NCI-H2227 treated with DMSO at 0.1 percent for 48 hours (cell line): ENCODE results near the gene ZC3H4.
A peak's percentile ranks its signal among the peaks of the same experiment; 100 is the strongest.

Source experiments
- DNase-seq: peaks from one replicate; lab custom pipeline; 2025; lab: John Stamatoyannopoulos, UW

ZC3H4 gene

DNA sequence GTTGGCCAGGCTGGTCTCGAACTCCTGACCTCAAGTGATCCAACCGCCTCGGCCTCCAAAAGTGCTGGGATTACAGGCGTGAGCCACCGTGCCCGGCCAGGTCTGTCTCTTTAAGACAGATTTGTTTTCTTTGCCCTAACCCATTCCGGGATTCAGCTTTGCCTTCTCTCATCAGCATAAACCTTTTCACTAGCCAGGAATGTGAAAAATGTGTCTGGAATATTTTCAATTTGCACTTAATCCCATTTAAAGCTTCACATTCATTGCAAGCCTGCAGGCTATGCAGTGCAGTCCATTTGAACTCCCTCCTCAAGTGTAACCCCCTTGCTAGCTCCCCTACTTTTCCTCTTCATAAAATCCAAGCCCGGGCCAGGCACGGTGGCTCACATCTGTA, 64.3 kb downstream of the ZC3H4 start:
- no peak for DNase-seq

DNA sequence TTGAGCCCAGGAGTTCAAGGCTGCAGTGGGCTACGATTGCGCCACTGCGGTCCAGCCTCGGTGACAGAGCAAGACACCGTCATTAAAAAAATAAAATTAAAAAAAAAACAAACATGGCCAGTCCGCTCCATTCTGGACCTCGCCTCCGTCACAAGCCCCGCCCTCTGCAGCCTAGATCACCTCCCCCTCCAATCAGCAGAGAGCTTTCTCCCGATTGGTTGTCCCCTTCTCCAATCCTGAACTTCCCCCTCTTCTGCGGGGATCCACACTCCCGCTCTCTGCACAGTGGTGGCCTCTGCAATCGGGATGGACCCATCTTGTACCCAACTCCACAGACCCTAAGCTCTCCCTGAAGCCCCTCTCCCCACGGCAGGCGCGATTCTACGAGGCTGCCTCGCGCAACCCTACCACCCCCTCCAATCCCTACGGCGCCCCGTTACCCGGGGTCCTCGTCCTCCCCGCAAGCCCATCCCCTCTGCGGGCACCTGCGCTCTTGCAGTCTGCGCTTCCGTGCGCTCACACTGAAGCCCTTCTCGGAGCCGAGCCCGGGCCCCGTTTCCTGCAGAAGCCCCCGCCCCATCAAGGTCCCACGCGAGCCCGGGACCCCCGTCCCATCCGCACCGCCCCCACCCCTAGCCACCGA, 65.7 kb downstream of the ZC3H4 start:
- DNase-seq: peak; percentile 91

DNA sequence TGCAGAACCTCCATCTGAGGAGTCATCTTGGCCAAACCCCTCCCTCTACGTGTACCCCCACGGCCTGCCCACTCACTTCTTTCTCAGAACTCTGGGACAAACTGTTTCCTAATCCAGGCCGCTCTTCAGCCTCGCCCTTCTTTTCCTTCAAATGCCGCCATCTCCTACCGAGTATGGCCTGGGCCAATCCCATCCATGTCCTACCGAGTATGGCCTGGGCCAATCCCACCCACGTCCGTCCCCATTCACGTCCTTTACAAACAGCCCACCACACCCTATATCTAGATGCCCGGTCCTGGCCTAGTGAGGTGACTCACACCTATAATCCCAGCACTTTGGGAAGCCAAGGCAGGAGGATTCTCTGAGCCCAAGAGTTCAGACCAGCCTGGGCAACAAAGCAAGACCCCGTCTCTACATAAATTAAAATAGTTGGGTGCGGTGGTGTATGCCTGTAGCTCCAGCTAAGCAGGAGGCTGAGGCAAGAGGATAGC, 66.3 kb downstream of the ZC3H4 start:
- DNase-seq: no peak

DNA sequence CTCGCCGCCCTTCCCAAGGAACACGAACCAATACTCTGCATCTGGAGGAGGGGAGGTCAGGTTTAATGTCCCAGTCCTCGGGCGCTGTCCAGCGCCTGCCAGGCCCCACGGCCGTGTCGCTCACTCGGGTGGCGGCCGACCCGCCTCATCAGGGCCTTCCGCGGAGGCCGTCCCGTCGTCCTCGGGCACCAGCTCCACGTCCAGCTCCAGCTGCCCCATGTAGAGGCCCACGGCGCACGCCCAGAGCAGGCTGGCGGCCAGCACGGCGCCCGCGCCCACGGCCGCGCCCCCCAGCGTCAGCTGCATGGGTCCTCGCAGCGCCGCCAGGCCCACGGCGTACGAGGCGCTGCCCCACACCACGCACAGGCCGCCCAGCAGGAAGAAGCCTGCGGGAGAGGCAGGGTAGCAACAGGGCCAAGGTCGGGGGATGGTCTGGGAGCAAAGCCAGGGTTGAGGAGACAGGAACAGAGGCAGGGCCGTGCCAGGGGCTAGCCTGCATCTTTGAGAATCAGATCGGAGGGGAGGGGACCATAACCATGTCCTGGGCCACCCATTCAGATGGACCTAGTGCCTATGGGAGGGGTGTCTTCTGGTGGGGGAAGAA, 67.6 kb downstream of the ZC3H4 start:
- no peak for DNase-seq

DNA sequence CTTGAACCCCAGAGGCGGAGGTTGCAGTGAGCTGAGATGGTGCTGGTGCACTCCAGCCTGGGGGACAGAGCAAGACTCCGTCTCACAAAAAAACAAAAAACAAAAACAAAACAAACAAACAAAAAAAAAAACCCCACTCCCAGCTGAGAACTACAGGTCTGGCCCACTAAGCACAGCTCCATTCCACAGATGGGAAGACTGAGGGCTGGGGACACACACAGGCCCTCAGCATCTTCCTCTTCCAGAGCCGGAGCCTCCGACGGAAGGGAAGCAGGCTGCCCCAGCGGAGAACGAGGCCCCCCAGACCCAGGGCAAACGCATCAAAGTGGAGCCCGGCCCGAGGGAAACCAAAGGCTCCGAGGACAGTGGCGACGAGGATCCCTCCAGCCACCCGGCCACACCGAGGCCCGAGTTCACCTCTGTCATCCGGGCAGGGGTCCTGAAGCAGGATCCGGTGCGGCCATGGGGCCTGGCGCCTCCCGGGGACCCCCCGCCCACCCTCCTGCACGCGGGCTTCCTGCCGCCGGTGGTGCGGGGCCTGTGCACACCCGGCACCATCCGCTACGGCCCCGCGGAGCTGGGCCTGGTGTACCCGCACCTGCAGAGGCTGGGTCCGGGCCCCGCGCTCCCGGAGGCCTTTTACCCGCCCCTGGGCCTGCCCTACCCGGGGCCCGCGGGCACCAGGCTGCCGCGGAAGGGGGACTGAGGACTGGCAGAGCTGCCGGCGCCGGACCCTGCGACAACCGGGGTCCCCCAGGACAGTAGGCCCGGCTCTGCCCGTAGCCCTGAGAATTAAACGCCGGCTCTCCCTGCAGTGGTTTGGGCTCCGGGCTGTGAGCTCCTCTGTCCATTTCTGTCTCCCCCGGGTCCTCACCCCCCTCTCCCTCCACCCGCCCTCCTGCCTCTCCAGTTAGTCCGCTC, 68.4 kb downstream of the ZC3H4 start:
- no peak for DNase-seq

DNA sequence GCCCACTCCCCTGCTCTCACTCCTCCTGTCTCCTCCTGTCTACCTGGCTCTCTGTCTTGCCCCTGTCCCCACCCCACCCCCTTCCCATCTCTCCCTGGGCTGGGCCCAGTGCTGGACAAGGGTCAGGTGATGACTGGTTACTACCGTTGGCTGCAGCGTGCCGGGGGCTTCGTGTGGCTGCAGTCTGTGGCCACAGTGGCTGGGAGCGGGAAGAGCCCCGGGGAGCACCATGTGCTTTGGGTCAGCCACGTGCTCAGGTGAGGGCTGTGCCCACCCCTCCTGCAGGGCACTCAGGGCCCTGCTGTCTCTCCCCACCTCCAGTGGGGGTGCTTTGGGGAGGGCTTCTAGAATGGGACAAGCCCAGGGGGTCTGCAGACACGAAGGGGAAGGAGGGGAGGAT, 72.7 kb downstream of the ZC3H4 start:
- no peak for DNase-seq

DNA sequence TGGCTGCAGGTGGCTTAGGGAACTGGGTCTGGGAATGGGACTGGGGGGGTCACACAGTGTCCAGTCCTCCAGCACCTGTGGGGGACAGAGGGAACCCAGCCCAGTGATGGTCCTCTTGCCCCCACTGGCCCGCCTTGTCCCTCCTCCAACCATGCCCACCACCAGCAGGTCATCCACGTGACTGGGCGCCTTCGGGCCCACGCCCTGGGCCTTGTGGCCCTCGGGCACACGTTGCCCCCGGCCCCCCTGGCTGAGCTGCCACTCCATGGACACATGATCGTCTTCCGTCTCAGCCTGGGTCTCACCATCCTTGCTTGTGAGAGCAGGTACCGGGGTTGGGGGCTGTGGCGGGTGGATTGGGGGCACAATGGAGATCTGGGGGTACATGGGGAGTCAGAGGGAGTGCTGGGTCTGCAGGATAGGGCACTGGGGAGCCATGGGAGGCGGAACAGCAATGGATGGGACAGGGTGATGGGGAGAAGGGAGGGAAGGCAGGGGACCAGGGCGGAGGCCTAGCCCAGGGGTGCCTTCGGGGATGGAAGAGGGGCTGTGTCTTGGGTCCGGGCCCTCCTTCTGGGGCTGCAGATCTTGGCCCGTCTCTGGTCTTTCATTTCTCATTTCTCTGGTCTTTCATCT, 74.2 kb downstream of the ZC3H4 start:
- no peak for DNase-seq

DNA sequence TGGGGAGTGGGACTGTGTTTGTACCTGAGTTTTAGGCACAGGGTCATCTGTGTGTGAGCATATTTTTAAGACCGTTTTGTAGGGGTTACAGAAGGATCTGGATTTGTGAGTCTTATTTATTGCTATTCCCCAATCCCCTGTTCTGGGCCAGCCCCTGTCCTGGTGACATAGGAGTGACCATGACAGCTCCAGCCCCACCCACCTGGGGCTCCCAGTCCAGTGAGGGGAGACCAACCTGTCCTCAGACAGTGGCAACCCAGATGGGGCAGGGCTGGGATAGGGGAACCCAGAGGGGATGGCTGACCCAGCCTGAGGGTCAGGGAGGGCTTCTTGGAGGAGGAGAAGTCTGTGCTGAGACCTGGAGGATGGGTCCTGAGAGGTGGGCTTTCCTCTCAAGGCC, 75.8 kb downstream of the ZC3H4 start:
- no peak for DNase-seq

DNA sequence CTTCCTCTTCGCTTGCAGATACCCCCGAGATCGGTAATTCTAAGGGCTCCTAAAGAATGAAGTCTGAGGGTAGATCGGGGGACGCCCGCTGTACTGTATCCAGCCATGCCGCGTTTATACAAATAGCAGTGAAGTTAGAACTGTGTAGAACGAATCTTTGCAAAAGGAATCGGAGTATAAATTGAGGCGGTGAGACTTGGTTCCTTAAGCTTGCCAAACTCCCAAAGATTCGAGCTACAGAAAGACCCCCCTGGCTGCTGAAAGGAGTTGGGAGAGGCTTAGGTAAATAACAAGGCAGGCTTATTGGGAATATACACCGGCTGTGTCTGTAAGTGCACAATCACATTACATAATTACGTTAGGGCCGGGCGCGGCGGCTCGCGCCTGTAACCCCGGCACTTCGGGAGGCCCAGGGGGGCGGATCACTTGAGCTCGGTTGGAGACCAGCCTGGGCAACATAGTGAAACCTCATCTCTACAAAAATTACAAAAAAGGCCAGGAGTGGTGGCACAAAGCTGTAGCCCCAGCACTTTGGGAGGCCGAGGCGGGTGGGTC, 77.4 kb downstream of the ZC3H4 start:
- DNase-seq: peak; percentile 67

DNA sequence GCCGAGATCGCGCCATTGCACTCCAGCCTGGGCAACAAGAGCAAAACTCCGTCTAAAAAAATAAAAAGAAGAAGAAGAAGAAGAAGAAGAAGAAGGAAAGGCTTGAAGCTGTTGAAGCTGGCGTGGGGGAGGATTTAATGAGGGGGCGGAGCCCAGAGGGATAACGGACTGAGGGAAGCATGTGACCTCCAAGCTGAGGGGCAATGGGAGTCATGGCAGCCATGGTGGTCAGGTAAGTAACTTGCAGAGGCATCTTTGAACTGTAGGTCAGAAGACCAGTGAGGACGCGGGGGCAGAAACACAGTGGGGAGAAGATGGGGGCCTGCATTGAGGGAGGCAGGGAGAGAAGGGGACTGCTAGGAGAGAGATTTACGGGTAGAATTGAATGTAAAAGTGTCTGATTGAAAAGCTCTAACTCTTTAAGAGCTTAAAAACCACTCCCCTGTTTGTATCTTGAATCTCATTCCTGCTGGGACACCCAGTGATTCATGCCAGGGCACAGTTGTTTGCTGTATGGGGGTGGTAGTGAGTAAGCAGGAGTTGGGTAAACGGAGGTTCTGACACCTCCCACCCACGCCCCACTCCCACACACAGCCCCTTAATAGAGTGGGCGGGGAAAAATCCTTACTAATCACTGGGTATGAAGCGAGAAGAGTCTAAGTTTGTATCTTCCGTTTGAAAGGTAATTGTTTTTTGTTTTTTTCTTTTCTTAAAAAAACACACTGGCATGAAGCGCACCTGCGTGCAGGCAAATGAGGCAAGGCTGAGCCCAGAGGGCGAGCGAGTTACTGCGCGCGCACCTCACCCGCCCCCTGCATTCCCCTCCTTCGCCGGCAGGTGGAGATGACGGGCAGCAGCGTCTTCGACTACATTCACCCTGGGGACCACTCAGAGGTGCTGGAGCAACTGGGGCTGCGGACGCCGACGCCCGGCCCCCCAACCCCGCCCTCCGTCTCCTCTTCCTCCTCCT, 78.2 kb downstream of the ZC3H4 start:
- peak; percentile 86 for DNase-seq

DNA sequence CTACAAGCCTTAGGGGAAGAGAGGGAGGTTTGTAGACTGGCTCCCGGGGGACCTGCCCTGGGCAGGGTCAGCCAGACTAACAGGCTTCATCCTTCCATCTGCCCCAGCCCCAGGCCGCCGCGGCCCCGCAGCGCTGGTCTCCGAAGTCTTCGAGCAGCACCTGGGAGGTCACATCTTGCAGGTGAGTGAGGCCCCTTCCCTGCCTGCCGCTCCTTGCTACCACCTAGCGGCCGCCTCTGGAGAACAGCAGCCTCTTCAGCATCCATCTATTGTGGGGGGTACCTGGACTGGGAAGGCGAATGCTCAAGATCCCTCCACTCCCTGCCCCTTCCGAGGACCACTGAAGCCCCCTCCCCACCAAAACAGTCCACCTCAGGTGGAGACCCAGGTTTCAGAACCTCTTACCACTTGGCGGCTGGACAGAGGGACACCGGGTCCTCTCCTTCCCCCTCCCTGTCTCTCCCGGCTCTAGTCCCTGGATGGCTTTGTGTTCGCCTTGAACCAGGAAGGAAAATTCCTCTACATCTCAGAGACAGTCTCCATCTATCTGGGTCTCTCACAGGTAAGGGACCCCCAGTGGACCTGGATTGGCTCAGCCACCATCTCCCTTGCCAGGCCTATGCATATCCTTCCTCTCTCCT, 81.3 kb downstream of the ZC3H4 start:
- DNase-seq: peak; percentile 5

DNA sequence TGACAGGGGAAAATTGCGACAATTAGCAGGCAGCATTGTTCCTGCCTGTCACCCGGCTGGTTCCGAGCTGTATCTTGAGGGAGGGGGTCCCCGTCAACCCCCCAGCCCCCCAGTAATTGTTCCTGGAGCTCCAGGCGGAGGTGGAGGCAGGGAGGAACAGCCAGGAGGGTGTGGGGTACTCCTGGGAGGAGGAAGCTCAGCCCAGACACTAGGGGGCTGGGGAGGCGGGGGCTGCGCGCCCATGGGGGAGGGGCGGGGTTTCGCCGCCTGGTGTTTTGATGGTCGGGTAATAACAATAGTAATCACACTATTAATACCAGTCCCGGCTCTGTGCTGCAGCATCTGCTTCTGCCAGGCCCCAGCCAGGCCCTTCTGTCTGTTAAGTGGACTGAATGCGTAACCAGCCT, 85.4 kb downstream of the ZC3H4 start:
- peak; percentile 37 for DNase-seq

DNA sequence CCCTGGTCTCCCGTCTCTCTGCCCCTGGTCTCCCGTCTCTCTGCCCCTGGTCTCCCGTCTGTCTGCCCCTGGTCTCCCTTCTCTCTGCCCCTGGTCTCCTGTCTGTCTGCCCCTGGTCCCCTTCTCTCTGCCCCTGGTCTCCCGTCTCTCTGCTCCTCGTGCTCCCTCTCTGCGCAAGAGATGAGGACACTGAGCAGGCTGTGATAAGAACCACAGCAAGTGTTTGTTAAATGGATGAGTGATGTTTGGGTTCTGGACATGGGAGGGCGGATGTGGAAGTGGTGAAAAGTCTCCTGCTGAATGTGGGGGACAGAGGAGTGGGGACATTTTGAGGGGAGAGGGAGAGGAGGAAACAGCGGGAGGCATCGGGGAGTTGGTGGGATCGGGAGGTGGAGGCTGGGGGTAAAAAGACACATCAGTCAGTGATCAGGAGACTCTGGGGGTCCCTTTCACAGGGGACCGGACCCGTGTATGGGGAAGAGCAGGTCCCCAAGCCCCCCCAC, 85.9 kb downstream of the ZC3H4 start:
- no peak for DNase-seq

DNA sequence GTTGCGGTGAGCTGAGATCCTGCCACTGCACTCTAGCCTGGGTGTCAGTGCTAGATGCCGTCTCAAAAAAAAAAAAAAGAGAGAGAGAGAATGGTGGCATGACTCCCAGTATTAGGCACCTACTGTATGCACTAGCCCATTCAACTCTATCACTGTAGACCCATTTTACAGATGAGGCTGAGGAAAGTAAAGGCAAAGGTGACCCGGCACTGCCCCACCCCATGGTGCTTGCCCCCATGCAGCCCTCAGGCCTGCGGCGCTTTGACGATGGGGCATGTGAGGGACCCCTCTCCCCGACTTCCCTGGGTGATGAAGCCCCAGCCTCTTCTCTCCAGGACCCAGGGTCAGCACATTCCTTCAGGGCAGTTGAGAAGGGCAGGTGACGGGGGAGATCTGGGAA, 86.7 kb downstream of the ZC3H4 start:
- DNase-seq: no peak

DNA sequence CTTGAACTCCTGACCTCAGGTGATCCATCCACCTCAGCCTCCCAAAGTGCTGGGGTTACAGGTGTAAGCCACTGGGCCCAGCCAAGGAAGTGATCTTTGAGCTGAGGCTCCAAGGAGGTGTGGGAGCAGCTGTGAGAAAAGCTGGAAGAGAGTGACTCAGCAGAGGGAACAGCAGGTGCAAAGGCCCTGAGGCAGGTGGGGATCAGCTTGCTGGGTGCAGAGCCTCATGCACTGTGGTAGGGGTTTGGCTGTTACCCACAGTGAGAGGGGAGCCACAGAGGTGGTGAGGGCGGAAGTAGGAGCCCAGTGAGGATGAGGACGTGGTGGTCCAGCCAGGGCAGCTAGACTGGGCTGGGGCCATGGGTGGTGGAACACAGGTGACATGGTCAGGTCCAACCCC, 87.4 kb downstream of the ZC3H4 start:
- no peak for DNase-seq

DNA sequence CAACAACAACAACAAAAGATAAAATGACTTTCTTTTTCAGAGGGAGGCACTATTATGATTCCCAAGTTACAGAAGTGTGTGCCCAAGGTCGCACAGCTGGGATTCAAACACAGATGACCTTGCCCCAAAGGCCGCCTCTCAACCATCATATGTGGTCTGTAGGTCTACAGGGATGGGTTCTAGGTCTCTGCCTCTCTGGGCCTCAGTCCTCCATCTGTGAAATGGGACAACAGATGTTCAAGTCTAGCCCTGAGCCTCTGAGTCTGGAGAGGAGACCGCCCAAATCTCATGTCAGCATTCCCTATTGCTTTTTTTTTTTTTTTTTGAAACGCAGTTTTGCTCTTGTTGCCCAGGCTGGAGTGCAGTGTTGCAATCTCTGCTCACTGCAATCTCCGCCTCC, 89.1 kb downstream of the ZC3H4 start:
- no peak for DNase-seq

DNA sequence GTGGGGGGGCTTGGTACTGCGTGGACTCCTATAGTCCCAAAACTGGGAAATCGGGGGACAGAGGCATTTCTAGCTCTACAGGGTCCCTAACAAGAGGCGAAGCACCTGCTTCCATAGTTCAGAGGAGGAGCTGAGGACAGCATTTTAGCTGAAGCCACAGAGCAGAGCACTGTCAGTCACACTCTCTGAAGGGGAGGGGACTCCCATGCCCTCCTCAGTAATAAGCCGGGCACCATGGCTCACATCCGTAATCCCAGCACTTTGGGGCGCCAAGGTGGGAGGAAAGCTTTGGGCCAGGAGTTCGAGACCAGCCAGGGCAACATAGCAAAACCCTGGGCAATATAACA, 90.2 kb downstream of the ZC3H4 start:
- DNase-seq: peak; percentile 18

DNA sequence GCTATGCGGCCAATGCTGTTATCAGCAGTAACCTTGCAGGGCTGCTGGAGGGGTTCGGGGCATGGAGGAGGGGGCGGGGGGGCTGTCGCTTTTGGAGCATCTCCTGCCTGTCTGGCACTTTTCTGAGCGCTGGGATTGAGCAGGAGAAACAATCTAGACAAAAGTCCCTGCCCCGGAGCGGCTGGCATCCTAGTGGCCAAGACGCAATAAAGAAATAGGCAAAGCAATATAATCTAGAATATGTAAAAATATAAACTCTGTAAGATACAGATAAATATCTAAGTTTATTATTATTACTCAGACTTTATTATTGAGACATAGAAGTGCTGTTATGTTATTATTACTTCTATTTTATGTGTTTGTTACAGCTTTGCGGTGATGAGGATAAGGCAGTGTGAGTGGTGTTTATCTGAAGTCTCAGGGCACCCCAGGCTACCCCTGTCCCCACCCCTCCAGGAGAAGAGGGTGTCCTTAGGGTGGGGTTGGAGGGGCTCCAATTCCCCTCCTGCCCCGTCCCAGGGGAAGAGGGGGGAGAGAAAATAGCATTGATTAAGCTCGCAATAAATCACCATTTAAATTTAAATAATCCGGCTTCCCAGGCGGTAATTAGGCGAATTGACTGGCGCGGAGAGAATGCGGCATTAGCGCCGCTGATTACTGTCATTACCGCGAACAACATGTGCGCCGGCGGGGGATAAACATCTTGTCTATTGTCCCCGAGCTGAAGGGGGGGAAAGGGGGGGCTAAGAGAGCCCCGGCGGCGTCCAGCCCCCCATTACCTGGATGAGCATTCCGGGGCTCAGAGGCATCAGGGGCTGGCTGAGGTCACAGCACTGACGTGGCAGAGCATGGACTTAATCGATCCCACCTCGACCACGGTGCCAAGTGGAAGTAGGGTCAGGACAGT, 90.8 kb downstream of the ZC3H4 start:
- DNase-seq: peak; percentile 7

DNA sequence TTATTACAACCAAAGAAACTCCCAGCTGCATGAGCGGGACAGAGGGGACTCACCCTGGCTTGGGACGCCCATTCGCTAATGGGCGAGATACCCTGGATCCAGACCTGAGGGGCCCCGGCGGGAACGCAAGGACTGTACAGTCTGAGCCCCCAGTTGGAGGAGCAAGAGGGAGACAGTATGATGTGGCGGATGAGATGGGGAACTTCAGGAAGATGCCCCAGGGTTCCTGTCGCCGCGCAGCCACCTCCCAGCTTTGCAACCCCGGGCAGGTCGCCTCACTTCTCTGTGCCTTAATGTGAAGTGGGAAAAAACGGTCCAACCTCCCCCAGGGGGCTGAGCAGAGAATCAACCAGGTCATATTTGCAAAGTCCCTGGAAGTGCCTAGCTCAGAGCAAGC, 91.4 kb downstream of the ZC3H4 start:
- DNase-seq: no peak
